GM19328 (cell line): ENCODE measurements around the gene KIAA1217.

Source experiments
- ATAC-seq: cut with Tn5 transposase; IDR thresholded peaks from one replicate; pipeline ENCODE4 v1.9.1; 2021; ENCODE audit warnings: mild to moderate bottlenecking, moderate library complexity; ENCODE audit not compliant: unreplicated experiment

The KIAA1217 gene

DNA sequence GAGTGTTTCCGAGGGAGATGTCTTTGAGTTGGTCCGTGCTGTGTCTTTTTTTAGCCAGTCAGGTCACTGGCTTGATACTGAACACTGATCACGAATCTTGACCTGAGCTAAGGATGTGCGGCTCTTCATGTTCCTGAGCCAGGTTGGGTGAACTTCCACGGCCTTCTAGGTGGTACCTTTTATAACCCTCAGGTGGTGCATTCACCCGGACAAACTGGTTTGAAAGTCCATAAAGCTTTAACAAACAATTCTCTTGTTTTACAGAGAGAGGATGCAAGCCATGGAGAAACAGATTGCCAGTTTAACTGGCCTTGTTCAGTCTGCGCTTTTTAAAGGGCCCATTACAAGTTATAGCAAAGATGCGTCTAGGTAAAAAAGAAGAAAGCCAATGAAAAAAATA, 285.3 kb downstream of the KIAA1217 start:
- ATAC-seq: no peak

DNA sequence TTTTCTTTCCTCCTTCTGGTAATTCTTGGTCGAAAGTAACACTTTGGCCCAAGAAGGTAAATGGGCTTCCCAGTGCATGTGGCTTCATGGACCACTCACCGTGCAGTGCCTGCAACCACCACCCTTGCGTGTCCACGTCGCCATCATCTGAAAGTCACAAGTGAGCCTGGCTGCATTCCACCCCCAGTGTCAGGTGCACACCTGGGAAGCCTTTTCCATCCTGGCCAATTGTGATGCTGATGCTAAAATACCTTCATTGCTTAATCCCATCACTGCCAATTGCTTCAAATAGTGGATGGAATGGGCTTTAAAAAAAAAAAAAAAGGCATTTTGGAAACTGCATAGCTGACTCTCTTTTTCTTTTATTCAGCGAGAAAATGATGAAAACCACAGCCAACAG, 285.8 kb downstream of the KIAA1217 start:
- no peak for ATAC-seq

DNA sequence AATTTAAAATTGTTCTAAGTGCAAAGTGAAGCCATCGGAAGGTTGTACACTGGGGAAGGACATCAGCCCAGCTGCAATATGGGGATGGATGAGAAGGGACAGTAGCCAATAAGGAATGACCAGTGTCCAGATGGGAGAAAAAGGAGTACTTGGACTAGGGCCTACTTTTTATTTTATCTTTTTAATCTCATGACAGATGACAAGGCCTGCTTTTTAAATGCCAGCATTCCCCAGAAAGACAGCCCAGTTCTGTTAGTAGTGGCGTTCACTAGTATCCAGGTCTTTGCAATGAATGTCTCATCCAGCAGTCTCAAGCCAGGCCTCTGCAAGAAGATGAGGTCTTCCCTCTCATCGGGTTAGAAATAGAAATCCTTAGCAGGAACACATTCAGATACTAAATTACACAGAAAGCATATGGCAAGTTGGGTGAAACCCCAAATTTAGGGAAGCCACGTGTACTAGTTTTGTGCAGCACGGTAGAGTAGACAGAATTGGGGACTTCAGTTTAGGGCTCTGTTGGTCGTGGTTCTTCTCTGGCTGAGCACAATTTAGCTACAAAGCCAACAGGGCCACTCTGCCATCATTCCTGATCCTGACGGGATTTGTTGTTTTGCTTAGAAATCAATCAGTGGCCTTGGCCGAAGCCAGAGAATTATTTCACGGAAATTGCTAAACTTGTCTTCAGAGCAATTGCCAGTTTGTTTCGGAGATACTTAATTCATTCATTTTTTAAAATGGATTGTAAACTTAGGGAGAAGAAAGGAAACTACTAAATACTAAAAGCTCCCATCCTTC, 286.9 kb downstream of the KIAA1217 start:
- ATAC-seq: no peak

DNA sequence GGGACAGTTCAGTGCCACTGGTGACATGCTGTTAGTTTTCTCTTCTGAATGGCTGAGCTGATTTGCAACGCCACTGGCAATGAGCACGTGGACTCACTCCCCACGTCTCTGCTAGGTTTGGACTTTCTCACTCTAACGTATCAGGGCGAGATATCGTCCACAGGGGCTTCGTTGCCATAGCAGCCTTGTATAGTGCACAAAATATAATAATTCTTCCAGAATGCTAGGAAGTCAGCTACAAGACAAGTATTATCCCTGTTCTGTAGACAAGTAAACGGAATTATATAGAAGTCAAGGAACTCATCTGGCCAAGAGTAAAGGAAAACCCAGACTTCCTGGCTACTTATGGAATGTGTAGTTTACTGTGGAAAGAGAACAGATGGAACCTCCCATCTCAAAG, 288.0 kb downstream of the KIAA1217 start:
- ATAC-seq: no peak

DNA sequence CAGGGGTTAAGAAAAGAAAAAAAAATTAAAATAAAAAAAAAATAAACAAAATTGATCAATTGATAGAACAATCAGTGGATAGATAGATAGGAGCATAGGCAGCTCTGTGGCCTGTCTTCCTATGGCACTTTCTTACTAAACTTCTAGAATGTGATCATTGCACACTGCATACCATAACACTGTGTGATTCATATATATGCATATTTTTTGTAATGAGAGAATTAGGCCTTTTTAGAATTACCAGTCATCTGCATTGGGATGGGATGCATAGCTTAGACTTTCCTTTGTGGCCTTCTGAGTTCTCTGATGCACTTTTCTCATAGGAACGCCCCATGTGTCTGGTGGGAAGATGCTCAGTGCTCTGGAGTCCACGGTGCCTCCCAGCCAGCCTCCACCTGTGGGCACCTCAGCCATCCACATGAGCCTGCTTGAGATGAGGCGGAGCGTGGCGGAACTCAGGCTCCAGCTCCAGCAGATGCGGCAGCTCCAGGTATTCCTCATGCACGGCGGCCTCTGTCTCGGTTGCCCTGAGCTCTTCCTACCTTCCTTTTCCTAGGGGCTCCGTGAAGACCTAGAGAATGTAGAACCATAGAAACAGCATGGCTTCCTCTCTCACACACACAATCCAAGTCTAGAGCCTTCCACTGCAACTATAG, 292.2 kb downstream of the KIAA1217 start:
- ATAC-seq: no peak

DNA sequence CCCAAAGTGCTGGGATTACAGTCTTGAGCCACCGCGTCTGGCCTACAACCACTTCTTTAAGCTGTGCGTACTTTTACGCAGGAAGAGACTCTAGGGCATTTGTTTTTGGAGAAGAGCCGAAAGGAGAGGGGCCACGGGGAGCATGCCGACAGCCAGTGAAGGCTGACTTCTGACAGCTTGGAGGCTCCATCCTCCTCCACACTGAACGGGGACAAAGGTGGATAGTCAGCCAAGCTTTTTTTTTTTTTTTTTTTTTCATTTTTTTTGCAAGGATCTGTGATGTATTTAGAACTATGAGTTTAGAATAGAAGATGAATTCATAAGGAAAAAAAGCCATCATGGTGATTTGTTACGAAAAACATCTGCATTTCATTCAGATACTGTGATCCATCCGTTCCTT, 293.1 kb downstream of the KIAA1217 start:
- no peak for ATAC-seq

DNA sequence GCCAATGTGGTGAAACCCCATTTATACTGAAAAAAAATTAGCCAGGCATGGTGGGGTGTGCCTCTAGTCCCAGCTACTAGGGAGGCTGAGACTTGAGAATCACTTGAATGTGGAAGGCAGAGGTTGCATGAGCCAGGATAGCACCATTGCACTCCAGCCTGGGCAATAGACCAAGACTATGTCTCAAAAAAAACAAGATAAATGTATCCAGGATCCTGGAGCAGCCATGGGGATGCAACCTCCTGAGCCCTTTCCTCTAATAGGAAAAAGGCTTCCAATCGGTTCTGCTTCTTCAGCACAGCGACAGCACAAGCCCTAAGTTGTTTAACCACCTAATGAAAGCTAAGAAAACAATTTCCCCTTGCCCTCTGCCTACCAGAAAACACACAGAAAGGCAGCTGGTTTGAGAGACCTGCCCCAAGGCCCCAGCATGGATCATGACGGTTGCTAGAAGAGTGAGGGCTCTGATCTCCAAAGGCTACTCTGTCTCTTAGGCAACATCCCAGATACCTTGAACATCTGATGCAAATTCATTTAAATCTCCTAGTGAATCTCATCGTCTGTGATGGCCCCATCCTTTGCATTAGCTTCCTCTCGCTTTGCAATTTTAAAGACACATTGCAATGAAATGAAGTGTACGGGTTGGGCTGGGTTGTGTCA, 294.0 kb downstream of the KIAA1217 start:
- no peak for ATAC-seq

DNA sequence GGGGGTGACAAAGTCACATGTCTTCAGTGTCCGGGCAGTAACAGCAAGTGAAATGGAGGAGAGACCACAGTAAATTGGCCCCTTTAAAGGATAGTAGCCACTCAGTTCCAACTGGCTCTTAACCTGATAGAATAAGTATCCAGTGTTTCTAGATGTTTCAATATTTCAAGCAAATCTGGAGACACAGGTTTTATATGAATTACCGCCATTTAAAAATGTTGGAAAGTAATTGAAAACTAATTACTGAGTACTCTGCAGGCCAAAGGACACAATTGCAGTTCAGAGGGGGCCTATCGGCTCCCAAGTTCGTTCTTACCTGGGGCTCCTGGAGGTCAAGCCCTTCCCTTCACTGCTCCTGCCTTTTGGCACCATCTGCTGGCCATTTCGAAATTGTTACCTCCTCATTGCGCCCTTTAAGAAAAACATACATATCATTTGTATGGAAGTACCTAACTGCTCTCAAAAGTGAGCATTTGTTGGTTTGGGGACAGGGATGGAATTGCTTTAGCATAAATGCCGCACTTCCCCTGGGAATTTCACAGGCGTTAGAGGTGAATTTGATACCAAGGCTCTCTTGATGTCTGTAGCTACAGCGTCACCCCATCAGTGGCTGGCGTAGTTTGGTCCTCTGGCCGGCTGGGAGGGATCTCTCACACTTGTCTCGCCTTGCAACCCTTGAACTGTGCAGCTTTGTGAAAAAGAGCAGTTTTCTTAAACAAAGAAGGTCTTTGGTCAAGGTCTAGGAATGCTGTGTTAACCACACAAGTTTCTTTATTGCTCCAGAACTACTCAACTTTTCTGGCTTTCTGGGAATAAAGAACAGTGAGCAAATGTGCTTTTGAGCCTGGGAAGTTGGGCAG, 294.8 kb downstream of the KIAA1217 start:
- ATAC-seq: peak; percentile 60

DNA sequence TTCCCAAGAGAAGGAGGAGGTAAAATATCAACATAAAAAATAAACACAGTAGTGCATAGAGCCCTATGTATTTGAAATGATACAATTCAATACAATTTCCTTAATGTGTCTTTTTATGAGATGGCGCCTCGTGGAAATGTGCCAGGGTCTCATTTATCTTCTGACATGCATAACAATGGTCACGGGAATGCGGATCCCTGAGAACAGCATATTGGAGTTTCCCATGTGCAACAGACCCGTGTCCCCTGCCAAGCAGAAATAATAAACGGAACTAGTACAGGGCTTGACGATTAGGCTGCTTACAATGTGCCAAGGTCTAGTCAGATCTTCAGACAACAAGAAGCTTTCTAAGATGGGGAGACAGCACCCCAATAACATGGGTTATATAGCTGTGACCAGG, 296.8 kb downstream of the KIAA1217 start:
- ATAC-seq: no peak

DNA sequence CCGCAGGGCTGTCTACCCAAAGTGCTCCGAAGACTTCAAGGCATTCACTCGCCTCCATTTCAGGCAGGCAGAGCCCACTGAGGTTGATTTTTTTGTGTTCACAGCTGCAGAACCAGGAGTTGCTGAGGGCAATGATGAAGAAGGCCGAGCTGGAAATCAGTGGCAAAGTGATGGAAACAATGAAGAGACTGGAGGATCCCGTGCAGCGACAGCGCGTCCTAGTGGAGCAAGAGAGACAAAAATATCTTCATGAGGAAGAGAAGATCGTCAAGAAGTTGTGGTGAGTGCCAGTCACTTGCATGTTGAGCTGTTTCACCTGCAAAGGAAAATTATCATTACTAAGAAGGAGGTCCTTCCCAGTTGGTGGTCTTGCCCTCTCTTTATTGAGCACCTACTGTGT, 304.2 kb downstream of the KIAA1217 start:
- no peak for ATAC-seq

DNA sequence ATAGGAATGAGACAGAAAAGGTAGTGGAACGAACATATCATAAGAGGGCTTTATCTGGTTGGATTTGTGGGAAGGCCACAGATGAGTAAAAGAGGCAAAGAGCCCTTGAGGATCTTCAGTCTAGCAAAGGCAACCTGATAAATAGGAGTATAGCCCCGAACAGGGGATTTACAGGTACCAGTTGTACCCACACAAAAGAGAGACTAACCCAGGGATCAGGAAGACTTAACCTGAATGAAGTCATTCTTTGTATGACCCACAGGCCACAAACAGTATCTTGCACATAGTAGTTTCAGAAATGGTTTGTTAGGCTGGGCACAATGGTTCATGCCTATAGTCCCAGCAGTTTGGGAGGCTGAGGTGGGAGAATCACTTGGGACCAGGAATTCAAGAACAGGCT, 306.5 kb downstream of the KIAA1217 start:
- ATAC-seq: no peak

DNA sequence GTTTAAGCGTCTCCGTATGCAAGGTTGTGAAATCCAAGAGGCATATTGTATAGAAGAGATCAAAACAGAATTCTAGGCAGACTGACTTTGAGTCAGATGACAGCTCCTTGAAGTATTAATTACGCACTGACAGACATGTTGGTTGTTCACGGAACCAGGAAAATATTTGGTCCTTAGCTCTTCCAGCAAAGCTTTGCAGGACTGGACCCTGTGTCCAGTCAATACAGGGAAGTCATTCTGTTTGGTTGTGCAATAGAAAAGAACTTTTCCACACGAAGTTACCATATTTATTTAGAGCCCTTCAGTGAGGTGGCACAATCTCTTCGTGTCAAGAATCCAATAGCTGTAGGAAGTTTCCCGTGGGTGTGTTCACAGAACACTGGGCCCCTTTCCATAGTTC, 309.5 kb downstream of the KIAA1217 start:
- ATAC-seq: no peak

DNA sequence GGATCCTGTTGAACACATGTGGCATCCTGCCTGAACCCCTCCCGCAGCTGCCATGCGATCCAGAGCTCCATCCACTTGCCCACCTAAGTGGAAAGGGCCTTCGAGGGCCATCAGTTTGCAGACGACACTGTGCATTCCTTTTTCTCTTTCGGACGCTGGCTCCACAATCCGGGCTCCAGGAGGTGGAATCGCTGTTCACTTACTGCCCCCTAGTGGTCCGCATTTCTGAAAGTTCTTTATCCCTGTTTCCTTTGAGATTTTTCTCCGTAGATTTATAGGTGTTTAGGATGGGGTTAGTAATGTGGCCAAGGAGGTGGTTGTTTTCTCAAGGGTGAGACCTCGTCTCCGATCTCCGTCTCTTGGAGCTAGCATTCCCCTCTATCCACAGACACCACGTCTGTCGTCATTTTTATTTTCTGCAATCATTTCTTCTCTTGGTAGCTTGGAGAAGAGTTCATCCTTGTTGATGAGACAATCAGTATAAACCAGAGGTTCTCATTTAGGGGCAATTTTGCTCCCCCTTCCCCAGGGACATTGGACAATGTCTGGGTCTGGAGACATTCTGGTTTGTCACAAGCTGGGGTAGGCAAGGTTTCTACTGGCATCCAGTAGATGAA, 310.2 kb downstream of the KIAA1217 start:
- ATAC-seq: no peak

DNA sequence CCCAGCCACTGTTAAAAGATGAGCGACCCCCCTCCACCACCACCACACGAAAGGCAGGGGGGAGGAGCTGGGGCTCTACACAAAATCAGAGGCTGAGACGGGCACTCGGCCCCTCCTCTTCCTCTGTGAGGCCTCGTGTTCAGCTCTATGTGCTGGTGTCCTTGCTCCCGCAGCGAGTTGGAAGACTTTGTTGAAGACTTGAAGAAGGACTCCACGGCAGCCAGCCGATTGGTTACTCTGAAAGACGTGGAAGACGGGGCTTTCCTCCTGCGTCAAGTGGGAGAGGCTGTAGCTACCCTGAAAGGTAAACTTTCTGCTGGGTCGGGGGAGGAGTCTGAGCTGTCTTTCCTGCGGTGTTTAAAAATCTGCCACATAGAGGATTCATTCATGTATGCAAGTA, 311.0 kb downstream of the KIAA1217 start:
- no peak for ATAC-seq

DNA sequence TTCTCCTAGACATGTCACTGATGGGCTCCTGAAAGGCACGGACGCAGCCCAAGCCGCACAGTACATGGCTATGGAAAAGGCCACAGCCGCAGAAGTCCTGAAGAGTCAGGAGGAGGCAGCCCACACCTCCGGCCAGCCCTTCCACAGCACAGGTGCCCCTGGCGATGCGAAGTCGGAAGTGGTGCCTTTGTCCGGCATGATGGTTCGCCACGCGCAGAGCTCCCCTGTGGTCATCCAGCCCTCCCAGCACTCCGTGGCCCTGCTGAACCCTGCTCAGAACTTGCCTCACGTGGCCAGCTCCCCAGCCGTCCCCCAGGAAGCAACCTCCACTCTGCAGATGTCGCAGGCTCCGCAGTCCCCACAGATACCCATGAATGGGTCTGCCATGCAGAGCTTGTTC, 315.4 kb downstream of the KIAA1217 start:
- no peak for ATAC-seq

DNA sequence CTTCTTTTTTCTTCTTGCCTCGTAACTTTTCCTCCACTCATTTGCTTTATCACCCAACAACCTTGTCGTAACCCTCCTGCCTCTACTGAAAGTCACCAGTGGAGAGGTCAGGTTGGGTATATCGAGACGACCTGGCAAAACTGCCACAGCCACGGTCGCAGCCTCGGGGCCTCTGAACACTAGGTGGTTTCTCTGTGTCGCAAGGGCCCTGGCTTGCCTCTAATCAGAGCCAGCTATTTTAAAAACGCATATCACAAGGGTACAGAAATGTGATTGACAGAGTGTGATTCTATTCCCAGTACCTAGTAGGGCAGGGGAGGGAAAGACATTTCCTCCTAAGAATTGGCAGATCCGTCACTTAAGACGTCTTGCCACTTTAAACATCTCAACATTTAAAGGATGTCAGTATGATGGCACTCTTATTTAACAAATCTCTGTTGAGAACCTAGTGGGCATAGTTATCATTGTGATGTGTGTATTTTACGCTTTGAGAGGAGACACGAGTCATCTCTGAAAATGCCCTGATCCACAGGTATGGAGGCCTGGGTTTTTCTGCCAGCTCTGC, 317.2 kb downstream of the KIAA1217 start:
- no peak for ATAC-seq

DNA sequence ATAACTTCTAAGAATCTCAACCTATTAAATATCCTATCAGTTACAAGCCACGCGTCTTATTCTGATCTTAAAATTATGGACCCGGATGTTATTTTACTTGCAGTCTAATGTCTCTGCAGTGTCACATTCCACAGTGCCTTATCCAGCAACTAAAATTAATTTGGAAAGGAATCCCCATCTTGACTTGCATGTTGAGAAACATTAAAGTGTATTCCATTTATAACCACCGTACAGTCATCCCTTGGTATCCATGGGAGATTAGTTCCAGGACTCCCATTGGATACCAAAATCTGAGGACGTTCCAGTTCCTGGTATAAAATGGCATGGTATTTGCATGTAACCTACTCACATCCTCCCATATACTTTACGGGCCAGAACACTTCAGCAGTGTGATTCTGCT, 320.0 kb downstream of the KIAA1217 start:
- ATAC-seq: no peak

DNA sequence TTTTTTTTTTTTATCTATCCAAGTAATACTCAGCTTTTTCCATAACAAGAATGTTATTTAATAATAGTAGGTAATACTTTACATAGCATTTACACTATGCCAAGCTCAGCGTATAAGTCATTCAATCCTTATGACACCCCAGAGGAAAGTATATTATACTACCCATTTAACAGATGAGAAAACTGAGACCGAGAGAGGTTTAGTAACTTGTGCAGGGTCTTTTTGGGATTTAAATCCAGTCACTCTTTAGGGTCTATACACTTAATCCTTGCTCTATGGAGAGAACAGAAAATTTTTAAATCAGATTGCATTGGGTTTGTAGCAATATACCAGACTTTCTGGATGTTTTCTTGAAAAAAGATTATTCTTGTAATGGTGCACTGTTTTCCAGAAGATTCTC, 322.5 kb downstream of the KIAA1217 start:
- no peak for ATAC-seq

DNA sequence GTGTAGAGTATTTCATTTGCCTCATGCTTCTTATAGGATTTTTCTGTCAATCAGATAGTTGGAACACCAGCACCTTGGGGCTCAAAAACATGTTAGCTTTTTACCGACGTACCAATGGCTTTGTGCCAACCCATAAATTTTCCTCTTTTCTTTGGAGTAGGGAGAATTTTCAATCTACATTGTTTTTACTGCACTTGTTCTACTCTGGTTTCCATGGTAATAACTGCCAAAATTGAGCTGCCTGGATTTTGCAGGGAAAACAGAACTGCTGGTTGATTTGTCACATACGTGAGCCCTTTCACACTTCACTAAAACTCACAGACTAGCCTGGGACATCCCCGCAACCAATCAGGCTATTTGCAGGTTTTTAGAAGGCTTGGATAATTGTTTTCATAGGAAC, 325.0 kb downstream of the KIAA1217 start:
- ATAC-seq: no peak

DNA sequence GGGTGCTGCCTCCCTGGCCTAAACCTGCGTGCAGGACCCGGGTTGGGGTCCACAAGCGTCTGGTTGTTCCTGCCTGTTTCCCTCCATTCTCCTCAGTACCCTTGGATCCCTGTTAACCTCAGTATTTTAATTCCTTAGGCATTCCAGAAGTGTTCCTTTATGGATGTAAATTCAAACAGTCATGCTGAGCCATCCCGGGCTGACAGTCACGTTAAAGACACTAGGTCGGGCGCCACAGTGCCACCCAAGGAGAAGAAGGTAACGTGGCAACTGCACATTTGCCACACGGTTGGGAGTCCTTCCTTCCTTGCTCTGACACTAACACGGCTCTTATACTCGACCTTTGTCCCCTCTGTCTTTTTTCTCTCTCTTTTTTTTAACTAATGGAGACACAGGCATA, 327.7 kb downstream of the KIAA1217 start:
- ATAC-seq: no peak
